Erythroblast (primary cell): ENCODE measurements around the gene IRF2BP2.

Experiments used
- GATA1 ChIP-seq: IDR thresholded peaks from 2 replicates; pipeline ENCODE4 v1.6.1; 2011; ENCODE audit warnings: low read depth, mild to moderate bottlenecking, control low read depth, low read length, moderate library complexity
- POLR2A ChIP-seq: IDR thresholded peaks from 2 replicates; pipeline ENCODE4 v1.6.1; 2011; ENCODE audit warnings: mild to moderate bottlenecking, low read length

GRCh38 chr1:234619794-234620247 is 9.8 kb upstream of the IRF2BP2 start:
- no peak for TF ChIP-seq POLR2A
- no peak for TF ChIP-seq GATA1
